ENCODE results near the gene HMG20B.

HMG20B gene

GRCh38 chr19:3538258-3538929 lies 34.4 kb upstream of the HMG20B start:
- peaks cover 21 to 51% (median 25%) of the 10 kb centered on the region in 3 donors for H3K36me3 ChIP-seq
- no peaks in the 10 kb centered on the region for H3K27me3 ChIP-seq
- H3K4me3 ChIP-seq, result no peak overlapping the region
- H3K27ac ChIP-seq, result no peak overlapping the region
- no peak for TF ChIP-seq CTCF (IDR thresholded peaks at IDR 0.05)
- H3K4me1 ChIP-seq, result peaks cover 0 to 21% (median 4%) of the 10 kb centered on the region in 4 donors
- no peaks in the 10 kb centered on the region for H3K9me3 ChIP-seq
- no peak for DNase-seq
- intact Hi-C loops (cut with DNase I; ENCODE audit: low total_unique reads), result loop anchor here (10.0 kb wide), 1 partner anchor 426 kb away; no protein-coding TSS in a partner anchor

- intact Hi-C loops (cut with DNase I; ENCODE audit: low total_unique reads), result loop anchor here (10.0 kb wide), 1 partner anchor 426 kb away; no protein-coding TSS in a partner anchor
- DNase-seq, result no peak
- no peaks in the 10 kb centered on the region for H3K9me3 ChIP-seq
- no peak within 1 kb of the TSS for H3K4me3 ChIP-seq
- no peak for TF ChIP-seq CTCF (IDR thresholded peaks at IDR 0.05)
- no peaks in the 10 kb centered on the region for H3K27me3 ChIP-seq
- peaks cover 0 to 28% (median 10%) of the 10 kb centered on the region in 4 donors for H3K4me1 ChIP-seq
- H3K27ac ChIP-seq, result no peak within 1 kb of the TSS
- H3K36me3 ChIP-seq, result peaks cover 17 to 51% (median 19%) of the 10 kb centered on the region in 3 donors
Measured at GRCh38 chr19:3538965-3539755, 33.6 kb upstream of the HMG20B start, which contains the start of gene TEKTIP1. TEKTIP1 (plus strand) TSS chr19:3539174; CDS start chr19:3539178, 4 bp downstream.

- no peak overlapping the region for H3K4me3 ChIP-seq
- H3K9me3 ChIP-seq, result no peaks in the 10 kb centered on the region
- H3K27me3 ChIP-seq, result no peaks in the 10 kb centered on the region
- TF ChIP-seq CTCF (IDR thresholded peaks at IDR 0.05), result no peak
- no peak for DNase-seq
- peaks cover 12 to 51% (median 13%) of the 10 kb centered on the region in 3 donors for H3K36me3 ChIP-seq
- no peak overlapping the region for H3K27ac ChIP-seq
- H3K4me1 ChIP-seq, result peaks cover 0 to 28% (median 10%) of the 10 kb centered on the region in 4 donors
- intact Hi-C loops (cut with DNase I; ENCODE audit: low total_unique reads), result loop anchor here (5.0 to 10.0 kb wide), 2 partner anchors 168 to 425 kb away; partner anchors contain the start of gene TJP3
Measured at GRCh38 chr19:3539756-3540118, 33.0 kb upstream of the HMG20B start.

- Histone ChIP-seq H3K36me3 (peaks cover 0 to 50% (median 7%) of the 10 kb centered on the region in 3 donors), H3K27me3 (no peaks in the 10 kb centered on the region), H3K4me3 (no peak overlapping the region), H3K9me3 (no peaks in the 10 kb centered on the region), H3K4me1 (peaks cover 0 to 21% (median 10%) of the 10 kb centered on the region in 4 donors), H3K27ac (peak overlapping the region; percentile 46 to 59)
- peak; percentile 34 to 88 for DNase-seq
- TF ChIP-seq CTCF (IDR thresholded peaks at IDR 0.05), result no peak
- intact Hi-C loops (cut with DNase I; ENCODE audit: low total_unique reads), result loop anchor here (5.0 kb wide), 1 partner anchor 164 kb away; the partner anchor contains the start of gene TJP3
Measured at GRCh38 chr19:3543150-3544057, 29.3 kb upstream of the HMG20B start.

- peaks cover 0 to 21% (median 10%) of the 10 kb centered on the region in 4 donors for H3K4me1 ChIP-seq
- DNase-seq, result no peak
- H3K27ac ChIP-seq, result no peak overlapping the region
- no peak overlapping the region for H3K4me3 ChIP-seq
- no peak for TF ChIP-seq CTCF (IDR thresholded peaks at IDR 0.05)
- intact Hi-C loops (cut with DNase I; ENCODE audit: low total_unique reads), result loop anchor here (5.0 kb wide), 1 partner anchor 163 kb away; the partner anchor contains the start of gene TJP3
- no peaks in the 10 kb centered on the region for H3K9me3 ChIP-seq
- no peaks in the 10 kb centered on the region for H3K27me3 ChIP-seq
- H3K36me3 ChIP-seq, result peaks cover 0 to 44% (median 7%) of the 10 kb centered on the region in 3 donors
Measured at GRCh38 chr19:3544058-3544376, 28.7 kb upstream of the HMG20B start.

Measured in tibial artery (tissue), 4 donors.